Glutamatergic neuron (in vitro differentiated cells): Measurements from ENCODE around the gene COPS3. TPM values are rescaled to one million over a fixed set of nuclear protein-coding genes. Genes with fewer than 3 reads are reported as not detected.
"Not testable (repeated sequence)": the region's sequence is repeated elsewhere in the genome, so short reads cannot be mapped to it uniquely, and the experiment has no call there.

Source experiments
- DNase-seq: peaks from one replicate; pipeline ENCODE4 v3.0.0; 2022
- H3K27ac Mint-ChIP-seq: one replicate; pipeline ENCODE4 v1.8.0; 2020; ENCODE audit warnings: mild to moderate bottlenecking, mixed read lengths, inconsistent platforms; ENCODE audit not compliant: unreplicated experiment
- H3K27me3 Mint-ChIP-seq: one replicate; pipeline ENCODE4 v1.8.0; 2020; ENCODE audit warnings: mild to moderate bottlenecking, moderate library complexity, mixed read lengths, inconsistent platforms; ENCODE audit not compliant: unreplicated experiment
- H3K36me3 Mint-ChIP-seq: one replicate; pipeline ENCODE4 v1.8.0; 2020; ENCODE audit warnings: mild to moderate bottlenecking, mixed read lengths, inconsistent platforms; ENCODE audit not compliant: unreplicated experiment
- H3K4me1 Mint-ChIP-seq: one replicate; pipeline ENCODE4 v1.8.0; 2020; ENCODE audit warnings: mild to moderate bottlenecking, low read depth, mixed read lengths, inconsistent platforms; ENCODE audit not compliant: unreplicated experiment
- H3K4me3 Mint-ChIP-seq: one replicate; pipeline ENCODE4 v1.8.0; 2020; ENCODE audit warnings: mild to moderate bottlenecking, mixed read lengths, inconsistent platforms; ENCODE audit not compliant: unreplicated experiment
- H3K9me3 Mint-ChIP-seq: one replicate; pipeline ENCODE4 v1.8.0; 2020; ENCODE audit warnings: mild to moderate bottlenecking, moderate library complexity, mixed read lengths, inconsistent platforms; ENCODE audit not compliant: unreplicated experiment
- total RNA-seq: library from RNA; stranded (reverse); fragmentation: NEBNext Ultra II Directional; extraction: Animal tissue kit (Norgen Biotek cat#: 25700); gene quantifications from one replicate; pipeline ENCODE4 v1.2.1, GENCODE V29; 2021; ENCODE audit not compliant: unreplicated experiment
- TF ChIP-seq, protein P1 (sequence below): fragments of 200-600 bp; sonication (generic); IDR thresholded peaks from one replicate; pipeline ENCODE4 v1.5.0; 2021; ENCODE audit not compliant: partially characterized antibody, unreplicated experiment

The COPS3 gene
- total RNA-seq, 1 donor from 2014 or later = 71.7 TPM

DNA sequence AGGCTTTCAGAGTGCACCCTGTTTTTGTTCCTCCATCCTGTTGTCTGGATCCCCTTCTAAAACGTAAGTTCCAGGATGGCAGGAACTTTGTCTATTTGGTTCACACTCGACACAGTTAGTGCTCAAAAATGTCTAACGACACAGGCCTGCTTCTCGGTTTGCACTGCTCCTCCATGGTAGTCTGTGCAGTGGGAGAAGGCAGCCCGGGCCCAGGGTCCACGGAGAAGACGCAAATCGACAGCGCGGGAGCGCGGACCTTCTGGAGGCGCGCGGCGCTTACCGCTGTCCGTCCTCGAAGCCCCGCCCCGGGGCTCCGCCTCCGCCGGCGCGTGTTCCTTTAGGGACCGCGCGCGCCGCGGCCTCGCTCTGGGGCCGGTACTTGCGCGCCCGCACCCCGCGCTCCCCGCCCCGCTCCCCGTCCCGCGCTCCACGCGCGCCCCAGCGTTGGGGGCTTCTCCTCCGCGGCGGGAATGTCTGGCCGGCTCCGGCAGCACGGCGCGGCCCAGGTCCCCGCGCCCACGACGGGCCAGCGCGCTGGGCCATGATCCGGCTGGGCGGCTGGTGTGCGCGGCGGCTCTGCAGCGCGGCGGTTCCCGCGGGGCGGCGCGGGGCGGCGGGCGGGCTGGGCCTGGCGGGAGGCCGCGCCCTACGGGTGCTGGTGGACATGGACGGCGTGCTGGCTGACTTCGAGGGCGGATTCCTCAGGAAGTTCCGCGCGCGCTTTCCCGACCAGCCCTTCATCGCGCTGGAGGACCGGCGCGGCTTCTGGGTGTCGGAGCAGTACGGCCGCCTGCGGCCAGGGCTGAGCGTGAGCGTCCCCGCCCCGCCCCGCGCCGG lies 22.2 kb upstream of the COPS3 start, which contains the start of gene NT5M:
TSS of gene NT5M (plus strand) at position 364 of the 837 bp plus-strand sequence. CDS start at position 542, 178 bp downstream.
- peak; percentile 82 for DNase-seq
- peak within 1 kb of the TSS; percentile 83 for H3K27ac Mint-ChIP-seq
- no peaks in the 10 kb centered on the region for H3K27me3 Mint-ChIP-seq
- H3K4me1 Mint-ChIP-seq = peaks cover 7% of the 10 kb centered on the region
- TF ChIP-seq, protein P1, sequence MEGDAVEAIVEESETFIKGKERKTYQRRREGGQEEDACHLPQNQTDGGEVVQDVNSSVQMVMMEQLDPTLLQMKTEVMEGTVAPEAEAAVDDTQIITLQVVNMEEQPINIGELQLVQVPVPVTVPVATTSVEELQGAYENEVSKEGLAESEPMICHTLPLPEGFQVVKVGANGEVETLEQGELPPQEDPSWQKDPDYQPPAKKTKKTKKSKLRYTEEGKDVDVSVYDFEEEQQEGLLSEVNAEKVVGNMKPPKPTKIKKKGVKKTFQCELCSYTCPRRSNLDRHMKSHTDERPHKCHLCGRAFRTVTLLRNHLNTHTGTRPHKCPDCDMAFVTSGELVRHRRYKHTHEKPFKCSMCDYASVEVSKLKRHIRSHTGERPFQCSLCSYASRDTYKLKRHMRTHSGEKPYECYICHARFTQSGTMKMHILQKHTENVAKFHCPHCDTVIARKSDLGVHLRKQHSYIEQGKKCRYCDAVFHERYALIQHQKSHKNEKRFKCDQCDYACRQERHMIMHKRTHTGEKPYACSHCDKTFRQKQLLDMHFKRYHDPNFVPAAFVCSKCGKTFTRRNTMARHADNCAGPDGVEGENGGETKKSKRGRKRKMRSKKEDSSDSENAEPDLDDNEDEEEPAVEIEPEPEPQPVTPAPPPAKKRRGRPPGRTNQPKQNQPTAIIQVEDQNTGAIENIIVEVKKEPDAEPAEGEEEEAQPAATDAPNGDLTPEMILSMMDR = no peak
- peak within 1 kb of the TSS; percentile 90 for H3K4me3 Mint-ChIP-seq
- peaks cover 2% of the 10 kb centered on the region for H3K9me3 Mint-ChIP-seq
- H3K36me3 Mint-ChIP-seq = no peaks in the 10 kb centered on the region

DNA sequence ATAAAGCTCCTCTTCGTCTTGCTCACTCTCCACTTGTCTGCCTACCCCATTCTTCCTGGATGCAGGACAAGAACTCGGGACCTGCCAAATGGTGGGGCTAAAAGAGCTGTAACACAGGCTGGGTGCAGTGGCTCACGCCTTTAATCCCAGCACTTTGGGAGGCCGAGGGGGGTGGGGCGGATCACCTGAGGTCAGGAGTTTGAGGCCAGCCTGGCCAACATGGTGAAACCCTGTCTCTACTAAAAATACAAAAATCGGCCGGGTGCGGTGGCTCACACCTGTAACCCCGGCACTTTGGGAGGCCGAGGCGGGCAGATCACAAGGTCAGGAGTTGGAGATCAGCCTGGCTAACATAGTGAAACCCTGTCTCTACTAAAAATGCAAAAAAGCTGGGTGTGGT lies 20.6 kb upstream of the COPS3 start:
- H3K27ac Mint-ChIP-seq, H3K9me3 Mint-ChIP-seq, DNase-seq, H3K27me3 Mint-ChIP-seq, H3K36me3 Mint-ChIP-seq, H3K4me3 Mint-ChIP-seq: not testable (repeated sequence)
- H3K4me1 Mint-ChIP-seq = peaks cover 12% of the 10 kb centered on the region

DNA sequence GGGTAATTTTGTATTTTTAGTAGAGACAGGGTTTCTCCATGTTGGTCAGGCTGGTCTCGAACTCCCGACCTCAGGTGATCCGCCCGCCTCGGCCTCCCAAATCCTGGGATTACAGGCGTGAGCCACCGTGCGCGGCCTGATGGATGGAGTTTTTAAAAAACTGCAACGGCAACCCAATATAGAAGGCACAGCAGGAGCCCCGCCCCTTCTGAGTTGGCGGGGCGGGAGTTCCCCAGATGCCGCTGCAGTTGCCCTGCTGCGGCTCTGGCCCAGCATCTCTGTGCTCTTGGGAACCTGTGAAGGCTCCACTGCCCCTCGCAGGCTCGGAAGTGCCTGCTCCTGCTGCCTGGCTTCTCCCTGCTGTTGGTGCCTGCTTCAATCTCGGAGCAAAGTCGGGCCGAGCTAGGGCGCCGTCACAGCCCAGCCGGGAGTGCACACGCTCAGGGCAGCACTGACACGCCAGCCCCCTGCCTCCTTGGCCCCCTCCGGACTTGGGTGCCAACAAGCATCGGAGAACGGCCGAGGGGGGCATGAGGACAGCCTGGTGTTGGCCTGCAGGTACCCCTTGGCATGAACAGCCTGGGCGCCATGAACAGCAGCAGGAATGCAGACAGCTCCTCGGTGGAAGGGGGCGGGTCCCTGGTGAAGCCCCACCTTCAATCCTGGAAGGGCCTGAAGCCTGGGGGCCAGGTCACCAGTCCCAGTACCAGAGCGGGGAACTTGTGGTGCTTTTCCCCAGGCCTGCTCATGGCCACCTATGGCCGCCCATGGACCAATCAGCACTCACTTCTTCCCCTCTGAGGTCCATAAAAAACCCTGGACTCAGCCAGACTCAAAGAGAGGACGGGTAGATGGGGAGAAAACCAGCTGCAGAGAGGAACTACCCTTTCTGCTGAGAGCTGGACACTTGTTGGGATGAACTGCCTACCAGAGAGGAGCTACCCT lies 19.9 kb upstream of the COPS3 start:
- peaks cover 2% of the 10 kb centered on the region for H3K9me3 Mint-ChIP-seq
- TF ChIP-seq, protein P1 = no peak
- H3K36me3 Mint-ChIP-seq = no peaks in the 10 kb centered on the region
- no peak overlapping the region for H3K4me3 Mint-ChIP-seq
- no peak overlapping the region for H3K27ac Mint-ChIP-seq
- DNase-seq = peak; percentile 53
- H3K4me1 Mint-ChIP-seq = peaks cover 12% of the 10 kb centered on the region
- H3K27me3 Mint-ChIP-seq = no peaks in the 10 kb centered on the region

DNA sequence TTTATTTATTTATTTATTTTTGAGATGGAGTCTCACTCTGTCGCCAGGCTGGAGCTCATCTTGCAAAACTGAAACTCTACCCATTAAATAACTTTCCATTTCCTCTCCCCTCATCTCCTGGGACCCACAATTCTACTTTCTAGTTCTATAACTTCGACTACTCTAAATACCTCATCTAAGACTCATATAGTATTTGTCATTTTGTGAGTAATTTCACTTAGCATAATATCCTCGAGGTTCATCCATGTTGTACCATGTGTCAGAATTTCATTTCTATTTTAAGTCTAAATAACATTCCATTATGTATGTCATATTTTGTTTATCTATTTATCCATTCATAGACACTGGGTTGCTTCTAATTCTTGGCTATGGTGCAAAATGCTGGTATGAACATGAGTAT lies 17.1 kb upstream of the COPS3 start:
- H3K36me3 Mint-ChIP-seq = no peaks in the 10 kb centered on the region
- DNase-seq = no peak
- TF ChIP-seq, protein P1 = no peak

DNA sequence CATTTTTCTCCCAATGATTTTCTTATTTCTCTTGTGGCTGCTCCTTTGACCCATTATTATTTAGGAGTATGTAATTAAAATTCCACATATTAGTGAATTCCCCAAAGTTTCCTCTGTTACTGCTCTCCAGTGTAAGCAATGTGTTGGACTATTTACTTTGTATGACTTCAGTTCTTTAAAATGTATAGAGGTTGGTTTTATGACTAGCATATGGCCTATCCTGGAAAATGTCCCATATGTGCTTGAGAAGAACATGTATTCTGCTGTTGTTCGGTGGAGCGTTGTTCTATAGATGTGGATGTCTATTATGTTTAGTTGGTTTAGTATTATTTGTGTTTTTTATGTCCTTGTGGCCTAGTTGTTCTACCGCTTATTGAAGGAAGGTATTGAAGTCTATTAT lies 16.2 kb upstream of the COPS3 start:
- no peaks in the 10 kb centered on the region for H3K27me3 Mint-ChIP-seq
- H3K9me3 Mint-ChIP-seq = peaks cover 2% of the 10 kb centered on the region
- no peak for DNase-seq
- H3K4me1 Mint-ChIP-seq = peaks cover 6% of the 10 kb centered on the region
- H3K27ac Mint-ChIP-seq = no peak overlapping the region
- no peaks in the 10 kb centered on the region for H3K36me3 Mint-ChIP-seq
- TF ChIP-seq, protein P1 = no peak
- no peak overlapping the region for H3K4me3 Mint-ChIP-seq

More for the DNA sequence above, 17.1 kb upstream of the COPS3 start:
- Mint-ChIP-seq H3K4me3 (no peak overlapping the region), H3K27me3 (no peaks in the 10 kb centered on the region), H3K9me3 (peaks cover 2% of the 10 kb centered on the region), H3K27ac (no peak overlapping the region), H3K4me1 (peaks cover 7% of the 10 kb centered on the region)
